ENCODE measurements around the gene GBX2. TPM values are rescaled to one million over a fixed set of nuclear protein-coding genes. Genes with fewer than 3 reads are reported as not detected.

The GBX2 gene
- total and polyA plus RNA-seq, 3 donors from 2014 or later = 0.47 to 0.90 (median 0.56) TPM

DNA sequence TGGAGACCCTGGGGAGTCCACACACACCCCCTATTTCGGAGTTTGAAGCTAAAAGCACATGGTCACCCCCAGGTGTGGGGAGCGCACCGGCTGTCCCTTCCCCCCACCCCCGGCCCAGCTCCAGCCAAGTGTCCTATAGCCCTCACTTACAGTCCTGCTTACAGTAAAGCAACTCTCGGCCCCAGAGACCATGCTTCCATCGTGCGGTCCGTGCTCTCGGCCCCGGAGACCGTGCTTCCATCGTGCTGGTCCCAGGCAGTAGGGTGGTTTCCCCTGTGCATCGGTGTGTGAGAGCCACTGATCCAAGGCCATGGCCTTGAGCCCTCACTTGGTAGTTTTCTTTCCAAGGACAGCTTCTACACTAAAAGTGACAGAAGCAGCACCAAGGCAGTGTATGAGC, 48.7 kb downstream of the GBX2 start:
- TF ChIP-seq, protein P1, sequence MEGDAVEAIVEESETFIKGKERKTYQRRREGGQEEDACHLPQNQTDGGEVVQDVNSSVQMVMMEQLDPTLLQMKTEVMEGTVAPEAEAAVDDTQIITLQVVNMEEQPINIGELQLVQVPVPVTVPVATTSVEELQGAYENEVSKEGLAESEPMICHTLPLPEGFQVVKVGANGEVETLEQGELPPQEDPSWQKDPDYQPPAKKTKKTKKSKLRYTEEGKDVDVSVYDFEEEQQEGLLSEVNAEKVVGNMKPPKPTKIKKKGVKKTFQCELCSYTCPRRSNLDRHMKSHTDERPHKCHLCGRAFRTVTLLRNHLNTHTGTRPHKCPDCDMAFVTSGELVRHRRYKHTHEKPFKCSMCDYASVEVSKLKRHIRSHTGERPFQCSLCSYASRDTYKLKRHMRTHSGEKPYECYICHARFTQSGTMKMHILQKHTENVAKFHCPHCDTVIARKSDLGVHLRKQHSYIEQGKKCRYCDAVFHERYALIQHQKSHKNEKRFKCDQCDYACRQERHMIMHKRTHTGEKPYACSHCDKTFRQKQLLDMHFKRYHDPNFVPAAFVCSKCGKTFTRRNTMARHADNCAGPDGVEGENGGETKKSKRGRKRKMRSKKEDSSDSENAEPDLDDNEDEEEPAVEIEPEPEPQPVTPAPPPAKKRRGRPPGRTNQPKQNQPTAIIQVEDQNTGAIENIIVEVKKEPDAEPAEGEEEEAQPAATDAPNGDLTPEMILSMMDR (IDR thresholded peaks at IDR 0.05) = no peak
- TF ChIP-seq POLR2A (IDR thresholded peaks at IDR 0.05) = no peak
- no peaks in the 10 kb centered on the region for H3K4me1 ChIP-seq
- no peak overlapping the region for H3K27ac ChIP-seq
- no peak for DNase-seq
- 68 to 72% methylated on average over 10 to 13 of the region's 13 CpGs for WGBS, 2 donors
- intact Hi-C loops (cut with DNase I; ENCODE audit: low total_unique reads) = no loop called here
- no peak overlapping the region for H3K4me3 ChIP-seq
- H3K9me3 ChIP-seq = no peaks in the 10 kb centered on the region
- no peaks in the 10 kb centered on the region for H3K36me3 ChIP-seq (ENCODE audit: low read depth, missing control alignments)
- no peaks in the 10 kb centered on the region for H3K27me3 ChIP-seq

DNA sequence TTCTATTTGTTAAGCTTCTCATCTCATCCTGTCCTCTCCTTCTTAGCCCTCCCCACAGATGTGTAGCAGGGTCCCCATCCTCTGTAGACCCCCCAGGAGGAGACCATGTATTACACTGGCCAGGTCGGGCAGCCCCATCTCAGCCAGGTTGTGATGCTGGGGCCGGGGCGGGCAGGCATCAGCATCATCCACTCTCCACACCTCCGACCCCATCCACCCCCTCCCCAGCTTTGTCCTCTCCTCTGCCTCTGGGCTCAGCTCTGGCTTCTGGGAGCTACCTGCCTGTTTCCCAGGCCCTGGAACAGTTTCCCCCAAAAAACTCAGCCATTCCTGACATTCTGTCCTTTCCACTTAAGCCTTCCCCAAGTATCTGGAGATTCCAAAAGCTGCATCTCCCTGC, 49.2 kb downstream of the GBX2 start:
- no peaks in the 10 kb centered on the region for H3K36me3 ChIP-seq (ENCODE audit: low read depth, missing control alignments)
- no peaks in the 10 kb centered on the region for H3K27me3 ChIP-seq
- intact Hi-C loops (cut with DNase I; ENCODE audit: low total_unique reads) = no loop called here
- DNase-seq = no peak
- H3K9me3 ChIP-seq = no peaks in the 10 kb centered on the region
- WGBS, 2 donors = 88 to 93% methylated on average over 4 of the region's 4 CpGs
- TF ChIP-seq, protein P1 (IDR thresholded peaks at IDR 0.05) = no peak
- TF ChIP-seq POLR2A (IDR thresholded peaks at IDR 0.05) = no peak
- H3K4me1 ChIP-seq = no peaks in the 10 kb centered on the region
- H3K4me3 ChIP-seq = no peak overlapping the region
- no peak overlapping the region for H3K27ac ChIP-seq

DNA sequence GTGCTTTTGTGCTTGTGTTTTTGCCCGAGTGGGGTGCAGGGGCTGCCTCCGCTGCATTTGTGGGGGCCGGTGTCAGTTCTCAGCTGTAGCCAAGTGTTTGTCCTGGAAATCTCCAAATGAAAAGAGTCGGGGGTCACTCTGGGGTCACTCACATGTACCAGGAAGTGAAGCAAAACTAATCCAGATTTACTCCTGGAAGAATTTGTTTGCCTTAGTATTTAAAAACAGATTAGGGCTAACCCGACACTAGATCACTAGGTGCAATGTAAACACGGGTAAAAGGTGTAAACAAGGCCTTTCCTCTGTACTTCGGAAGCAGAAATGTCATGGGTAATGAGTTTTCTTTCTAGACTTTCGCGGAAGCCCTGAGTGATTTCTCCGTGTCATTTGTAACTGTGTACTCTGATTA, 50.3 kb downstream of the GBX2 start:
- no peaks in the 10 kb centered on the region for H3K9me3 ChIP-seq
- H3K27ac ChIP-seq = no peak overlapping the region
- no peaks in the 10 kb centered on the region for H3K4me1 ChIP-seq
- DNase-seq = no peak
- no peak overlapping the region for H3K4me3 ChIP-seq
- TF ChIP-seq, protein P1 (IDR thresholded peaks at IDR 0.05) = no peak
- TF ChIP-seq POLR2A (IDR thresholded peaks at IDR 0.05) = no peak
- no peaks in the 10 kb centered on the region for H3K27me3 ChIP-seq
- intact Hi-C loops (cut with DNase I; ENCODE audit: low total_unique reads) = no loop called here
- H3K36me3 ChIP-seq (ENCODE audit: low read depth, missing control alignments) = no peaks in the 10 kb centered on the region
- WGBS, 2 donors = 88 to 90% methylated on average over 10 of the region's 10 CpGs

DNA sequence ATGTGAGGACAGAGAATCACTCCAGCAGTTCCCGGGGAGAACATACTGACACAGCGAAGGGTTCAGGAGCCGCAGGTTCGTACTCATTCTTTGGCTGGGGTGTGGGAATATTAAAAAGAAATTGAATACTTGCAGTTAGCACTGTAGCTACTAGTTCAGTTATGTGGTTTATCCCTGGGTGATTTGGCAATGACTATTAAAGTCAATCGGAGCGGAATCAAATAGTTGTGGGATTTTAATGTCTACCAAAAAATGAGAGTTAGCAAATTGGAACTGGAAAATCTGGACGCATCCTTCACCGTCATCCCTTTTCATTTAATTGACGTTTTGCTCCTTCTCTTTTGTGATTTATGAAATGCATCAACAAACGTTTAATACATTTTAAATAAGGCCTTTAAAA, 50.8 kb downstream of the GBX2 start:
- intact Hi-C loops (cut with DNase I; ENCODE audit: low total_unique reads) = no loop called here
- Histone ChIP-seq H3K27ac (no peak overlapping the region), H3K27me3 (no peaks in the 10 kb centered on the region), H3K4me1 (no peaks in the 10 kb centered on the region), H3K9me3 (no peaks in the 10 kb centered on the region), H3K4me3 (no peak overlapping the region), H3K36me3 (ENCODE audit: low read depth, missing control alignments) (no peaks in the 10 kb centered on the region)
- no peak for TF ChIP-seq POLR2A (IDR thresholded peaks at IDR 0.05)
- TF ChIP-seq, protein P1 (IDR thresholded peaks at IDR 0.05) = no peak
- 88 to 93% methylated on average over 10 of the region's 10 CpGs for WGBS, 2 donors
- no peak for DNase-seq

Small RNAs within 50 kb of the gene (small RNA-seq; reads per million reads assigned to genes)
- 0 reads per million in 2 donors for gene RF00019
- gene RNU1-31P = 0 reads per million in 2 donors

Other genes starting within 250 kb of the GBX2 start
- gene ASB18, start 96.0 kb upstream of the GBX2 start, total RNA-seq = 1 to 10 TPM in 1 of 2 donors, under 1 TPM in 1; 0.43 to 4.9 TPM
- 0.67 TPM for gene ASB18, start 96.0 kb upstream of the GBX2 start, polyA plus RNA-seq (ENCODE audit: insufficient read depth, low read depth, low replicate concordance)

All from testis (tissue), 3 donors.